ENCODE results near the gene ATXN10. TPM values are rescaled to one million over a fixed set of nuclear protein-coding genes. Genes with fewer than 3 reads are reported as not detected.

Gene ATXN10
- total RNA-seq, 1 donor from 2014 or later = 99.7 TPM

DNA sequence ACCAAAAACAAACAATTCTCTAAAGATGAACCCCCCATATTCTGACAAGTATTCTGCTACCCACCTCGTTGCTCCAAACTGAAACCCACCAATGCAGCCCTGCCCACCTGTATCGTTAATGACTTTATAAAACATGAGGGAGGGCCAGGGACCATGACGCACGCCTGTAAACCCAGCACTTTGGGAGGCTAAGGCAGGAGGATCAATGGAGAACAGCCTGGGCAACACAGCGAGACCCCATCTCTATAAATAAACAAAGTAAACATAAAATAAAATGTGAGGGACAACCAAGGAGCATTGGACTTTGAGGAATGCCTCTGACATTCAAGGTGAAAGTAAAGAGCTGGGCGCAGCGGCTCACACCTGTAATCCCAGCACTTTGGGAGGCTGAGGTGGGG lies 39.8 kb upstream of the ATXN10 start:
- CTCF ChIA-PET = no interaction called here
- peaks cover 51% of the 10 kb centered on the region for H3K27me3 Mint-ChIP-seq
- no peaks in the 10 kb centered on the region for H3K4me1 Mint-ChIP-seq
- no peak overlapping the region for H3K4me3 Mint-ChIP-seq
- intact Hi-C loops (cut with micrococcal nuclease) = no loop called here
- ATAC-seq (ENCODE audit: low read depth) (no peak), DNase-seq (no peak)
- H3K9me3 Mint-ChIP-seq = no peaks in the 10 kb centered on the region
- no peak overlapping the region for H3K27ac Mint-ChIP-seq
- no peaks in the 10 kb centered on the region for H3K36me3 Mint-ChIP-seq (ENCODE audit: low read depth)
- POLR2A ChIA-PET = no interaction called here
- TF ChIP-seq, protein P1, sequence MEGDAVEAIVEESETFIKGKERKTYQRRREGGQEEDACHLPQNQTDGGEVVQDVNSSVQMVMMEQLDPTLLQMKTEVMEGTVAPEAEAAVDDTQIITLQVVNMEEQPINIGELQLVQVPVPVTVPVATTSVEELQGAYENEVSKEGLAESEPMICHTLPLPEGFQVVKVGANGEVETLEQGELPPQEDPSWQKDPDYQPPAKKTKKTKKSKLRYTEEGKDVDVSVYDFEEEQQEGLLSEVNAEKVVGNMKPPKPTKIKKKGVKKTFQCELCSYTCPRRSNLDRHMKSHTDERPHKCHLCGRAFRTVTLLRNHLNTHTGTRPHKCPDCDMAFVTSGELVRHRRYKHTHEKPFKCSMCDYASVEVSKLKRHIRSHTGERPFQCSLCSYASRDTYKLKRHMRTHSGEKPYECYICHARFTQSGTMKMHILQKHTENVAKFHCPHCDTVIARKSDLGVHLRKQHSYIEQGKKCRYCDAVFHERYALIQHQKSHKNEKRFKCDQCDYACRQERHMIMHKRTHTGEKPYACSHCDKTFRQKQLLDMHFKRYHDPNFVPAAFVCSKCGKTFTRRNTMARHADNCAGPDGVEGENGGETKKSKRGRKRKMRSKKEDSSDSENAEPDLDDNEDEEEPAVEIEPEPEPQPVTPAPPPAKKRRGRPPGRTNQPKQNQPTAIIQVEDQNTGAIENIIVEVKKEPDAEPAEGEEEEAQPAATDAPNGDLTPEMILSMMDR (IDR thresholded peaks at IDR 0.05) = no peak

DNA sequence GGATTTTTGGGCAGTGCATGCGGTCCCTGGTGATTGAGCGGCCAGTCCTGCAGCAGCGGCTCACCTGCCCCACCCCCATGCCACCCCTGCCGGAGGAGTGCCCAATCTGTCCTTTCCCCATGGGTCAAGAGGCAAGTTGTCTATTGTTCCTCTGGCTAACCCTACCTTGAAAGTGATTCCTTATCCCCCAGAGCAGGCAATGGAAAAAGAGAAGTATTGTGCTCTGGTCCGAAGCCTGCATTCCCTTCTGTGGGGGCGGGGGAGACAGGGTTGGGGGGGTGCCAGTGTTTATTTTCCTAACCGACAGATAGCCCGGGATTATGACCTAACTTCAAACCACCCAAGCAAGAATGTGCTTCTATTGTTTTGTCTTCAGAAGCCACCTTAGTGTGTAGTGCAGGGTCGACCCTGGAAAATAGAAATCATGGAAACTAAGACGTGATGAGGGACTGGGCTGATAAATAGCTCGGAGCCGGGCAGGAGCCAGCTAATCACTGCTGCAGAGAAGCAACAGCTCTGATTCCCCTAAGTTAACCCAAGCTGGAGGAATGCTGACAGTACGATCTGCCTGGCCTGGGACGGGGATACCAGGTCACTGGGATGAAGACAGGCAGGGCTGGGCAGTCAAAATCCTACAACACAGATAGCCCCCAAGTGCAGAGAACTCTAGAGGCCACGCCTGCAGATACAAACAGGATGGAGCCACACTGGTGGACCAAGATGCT lies 38.7 kb upstream of the ATXN10 start:
- TF ChIP-seq, protein P1 (IDR thresholded peaks at IDR 0.05) = no peak
- no peak overlapping the region for H3K27ac Mint-ChIP-seq
- H3K4me1 Mint-ChIP-seq = no peaks in the 10 kb centered on the region
- no peak for ATAC-seq (ENCODE audit: low read depth)
- no peaks in the 10 kb centered on the region for H3K9me3 Mint-ChIP-seq
- CTCF ChIA-PET = no interaction called here
- no peak overlapping the region for H3K4me3 Mint-ChIP-seq
- no peaks in the 10 kb centered on the region for H3K36me3 Mint-ChIP-seq (ENCODE audit: low read depth)
- no peak for DNase-seq
- POLR2A ChIA-PET = no interaction called here
- peaks cover 54% of the 10 kb centered on the region for H3K27me3 Mint-ChIP-seq
- intact Hi-C loops (cut with micrococcal nuclease) = no loop called here

DNA sequence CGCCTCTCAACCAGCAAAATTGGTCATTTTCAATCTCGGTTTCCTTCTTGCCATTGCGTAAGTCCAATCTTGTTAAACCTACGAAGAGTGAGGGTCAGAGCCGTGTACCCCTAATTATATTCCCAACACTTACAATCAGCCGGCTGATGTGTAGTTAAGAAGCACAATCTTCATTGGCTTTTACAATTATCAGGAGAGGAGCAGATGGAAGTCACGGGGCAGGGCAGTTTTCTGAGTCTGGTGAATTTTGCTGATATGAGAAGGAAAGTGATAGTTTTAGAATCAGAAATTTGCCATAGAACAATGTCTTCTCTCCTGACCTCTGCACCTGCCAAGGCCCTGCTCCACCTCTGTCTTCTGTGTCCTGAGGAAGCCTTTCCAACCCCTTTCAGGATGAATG lies 35.0 kb upstream of the ATXN10 start:
- Mint-ChIP-seq H3K4me1 (no peaks in the 10 kb centered on the region), H3K9me3 (no peaks in the 10 kb centered on the region), H3K36me3 (ENCODE audit: low read depth) (no peaks in the 10 kb centered on the region), H3K27ac (no peak overlapping the region), H3K27me3 (peaks cover 59% of the 10 kb centered on the region), H3K4me3 (no peak overlapping the region)
- CTCF ChIA-PET = no interaction called here
- POLR2A ChIA-PET = no interaction called here
- TF ChIP-seq, protein P1 (IDR thresholded peaks at IDR 0.05) = no peak
- DNase-seq = no peak
- intact Hi-C loops (cut with micrococcal nuclease) = no loop called here
- no peak for ATAC-seq (ENCODE audit: low read depth)

DNA sequence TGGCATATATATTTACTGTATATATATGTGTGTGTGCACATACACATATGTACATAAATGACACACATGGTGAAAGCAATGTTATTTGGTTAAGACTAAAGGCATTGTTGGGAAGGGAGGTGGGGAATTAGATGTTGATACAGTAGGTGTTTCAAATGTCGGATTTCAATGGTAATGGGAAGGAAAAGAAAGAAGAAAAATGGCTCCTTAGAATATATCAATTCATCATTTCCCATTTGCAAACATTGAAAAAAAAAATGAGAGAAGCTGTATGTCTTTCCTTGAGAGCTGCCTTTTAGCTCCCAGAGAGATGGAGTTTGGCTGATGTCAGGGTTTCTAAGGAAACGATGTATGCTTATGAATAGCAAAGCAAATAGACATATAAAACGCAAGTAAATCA lies 33.4 kb upstream of the ATXN10 start:
- ChIA-PET POLR2A (no interaction called here), CTCF (no interaction called here)
- TF ChIP-seq, protein P1 (IDR thresholded peaks at IDR 0.05) = no peak
- no peaks in the 10 kb centered on the region for H3K9me3 Mint-ChIP-seq
- no peaks in the 10 kb centered on the region for H3K36me3 Mint-ChIP-seq (ENCODE audit: low read depth)
- H3K27me3 Mint-ChIP-seq = peaks cover 51% of the 10 kb centered on the region
- no peak for DNase-seq
- intact Hi-C loops (cut with micrococcal nuclease) = no loop called here
- H3K4me1 Mint-ChIP-seq = no peaks in the 10 kb centered on the region
- no peak overlapping the region for H3K4me3 Mint-ChIP-seq
- H3K27ac Mint-ChIP-seq = no peak overlapping the region
- no peak for ATAC-seq (ENCODE audit: low read depth)

DNA sequence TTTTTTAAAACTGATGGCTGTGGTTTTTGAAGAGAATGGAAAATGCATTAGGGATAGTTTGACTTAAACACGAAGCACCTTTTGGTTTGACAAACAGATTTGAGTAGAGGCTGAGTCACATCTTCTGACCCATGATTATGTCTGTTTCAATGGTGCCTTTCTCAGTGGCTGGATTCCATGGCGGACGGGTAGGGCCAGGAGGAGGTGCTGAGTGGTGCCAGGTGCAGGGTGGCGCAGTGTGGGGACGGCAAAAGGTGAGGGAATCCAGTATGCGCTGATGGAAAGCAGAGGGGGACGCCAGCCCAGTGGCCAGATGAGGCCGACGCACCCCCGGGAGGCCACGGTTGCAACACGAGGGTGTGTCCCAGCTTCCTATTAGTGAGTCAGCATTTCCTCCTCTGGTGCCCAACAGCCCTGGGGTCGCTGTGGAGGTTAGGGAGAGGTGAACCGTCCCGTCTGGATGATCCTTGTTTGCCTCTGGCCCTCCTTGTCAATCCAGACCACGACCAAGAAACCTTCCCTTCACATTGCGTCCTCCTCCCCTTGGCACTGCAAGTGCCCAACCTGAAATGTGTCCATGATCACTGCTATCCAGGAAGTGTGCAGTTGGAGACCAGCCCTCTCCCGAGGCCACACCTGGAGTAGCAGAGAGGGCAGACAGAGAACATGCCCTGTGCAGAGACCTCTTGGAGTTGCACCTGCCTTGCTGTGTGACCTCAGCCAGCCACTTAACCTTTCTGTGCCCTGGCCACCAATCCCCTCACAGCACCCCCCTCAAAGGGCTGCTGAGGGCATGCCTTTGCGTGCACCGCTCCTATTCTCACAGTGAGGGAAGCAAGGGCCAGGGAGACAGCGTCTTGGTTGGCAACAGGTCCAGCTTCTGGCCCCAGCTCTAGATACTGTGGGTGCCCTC lies 32.5 kb upstream of the ATXN10 start:
- intact Hi-C loops (cut with micrococcal nuclease) = no loop called here
- TF ChIP-seq, protein P1 (IDR thresholded peaks at IDR 0.05) = no peak
- Mint-ChIP-seq H3K27ac (no peak overlapping the region), H3K4me3 (no peak overlapping the region), H3K9me3 (no peaks in the 10 kb centered on the region), H3K27me3 (peaks cover 44% of the 10 kb centered on the region), H3K36me3 (ENCODE audit: low read depth) (no peaks in the 10 kb centered on the region), H3K4me1 (no peaks in the 10 kb centered on the region)
- DNase-seq (no peak), ATAC-seq (ENCODE audit: low read depth) (no peak)
- ChIA-PET CTCF (no interaction called here), POLR2A (no interaction called here)

All from activated B cell treated with CpG ODN at 0.5 μM for 24 hours (primary cell).